H1 (cell line): ENCODE data around the gene ERMN.

ENCODE experiments used
- POLR2A ChIP-seq, 2 experiments: IDR thresholded peaks; 1 replicate in 1 of 2; 2 replicates in 1 of 2; pipeline ENCODE4 v1.6.1; 2011; ENCODE audit warnings: low read depth in 2 of 2, low read length in 2 of 2, mild to moderate bottlenecking in 2 of 2; ENCODE audit errors: control extremely low read depth in 1 of 2
- TAF7 ChIP-seq: optimal IDR thresholded peaks from 2 replicates; pipeline ENCODE3; 2011; ENCODE audit warnings: low read depth, mild to moderate bottlenecking, inconsistent platforms, low read length, moderate library complexity, borderline replicate concordance
- TF ChIP-seq, protein P1 (sequence below): IDR thresholded peaks from 2 replicates; pipeline ENCODE4 v1.6.1; 2011; ENCODE audit warnings: low read depth, mild to moderate bottlenecking, low read length; ENCODE audit not compliant: insufficient read depth
- TF ChIP-seq, protein P2 (sequence below): IDR thresholded peaks from 2 replicates; pipeline ENCODE4 v1.6.1; 2012; ENCODE audit warnings: inconsistent platforms
- TF ChIP-seq, protein P3 (sequence below), 3 experiments: IDR thresholded peaks; 1 replicate in 2 of 3; 2 replicates in 1 of 3; pipeline versions ENCODE4 v1.5.1 to v1.6.1; 2011; ENCODE audit warnings: low read length in 3 of 3, mild to moderate bottlenecking in 3 of 3, inconsistent platforms in 2 of 3, low read depth in 1 of 3, moderate library complexity in 1 of 3; ENCODE audit not compliant: insufficient read depth in 1 of 3; ENCODE audit errors: control extremely low read depth in 1 of 3

DNA sequence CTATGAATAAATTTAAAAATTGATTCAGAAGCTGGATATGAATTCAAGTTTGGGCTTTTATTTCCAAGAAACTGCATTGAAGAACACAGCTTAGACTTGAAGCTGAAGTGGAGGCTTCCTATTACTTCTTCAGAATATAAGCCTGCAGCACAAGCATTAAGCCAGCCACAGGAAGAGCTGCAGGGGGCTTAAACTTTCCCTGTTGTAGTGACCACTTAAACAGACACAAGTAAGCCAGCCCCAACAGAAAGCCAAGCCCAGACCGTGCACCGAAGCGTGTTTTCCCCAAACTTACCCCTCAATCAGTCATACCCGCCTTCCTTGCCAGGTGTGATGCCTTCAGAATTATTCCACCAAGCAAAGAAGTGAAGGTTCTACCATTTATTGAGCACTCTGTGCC is 28.7 kb downstream of the ERMN start:
- TF ChIP-seq, protein P1, sequence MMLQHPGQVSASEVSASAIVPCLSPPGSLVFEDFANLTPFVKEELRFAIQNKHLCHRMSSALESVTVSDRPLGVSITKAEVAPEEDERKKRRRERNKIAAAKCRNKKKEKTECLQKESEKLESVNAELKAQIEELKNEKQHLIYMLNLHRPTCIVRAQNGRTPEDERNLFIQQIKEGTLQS: no peak
- TF ChIP-seq, protein P2, sequence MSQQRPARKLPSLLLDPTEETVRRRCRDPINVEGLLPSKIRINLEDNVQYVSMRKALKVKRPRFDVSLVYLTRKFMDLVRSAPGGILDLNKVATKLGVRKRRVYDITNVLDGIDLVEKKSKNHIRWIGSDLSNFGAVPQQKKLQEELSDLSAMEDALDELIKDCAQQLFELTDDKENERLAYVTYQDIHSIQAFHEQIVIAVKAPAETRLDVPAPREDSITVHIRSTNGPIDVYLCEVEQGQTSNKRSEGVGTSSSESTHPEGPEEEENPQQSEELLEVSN: no peak
- TF ChIP-seq, protein P3, sequence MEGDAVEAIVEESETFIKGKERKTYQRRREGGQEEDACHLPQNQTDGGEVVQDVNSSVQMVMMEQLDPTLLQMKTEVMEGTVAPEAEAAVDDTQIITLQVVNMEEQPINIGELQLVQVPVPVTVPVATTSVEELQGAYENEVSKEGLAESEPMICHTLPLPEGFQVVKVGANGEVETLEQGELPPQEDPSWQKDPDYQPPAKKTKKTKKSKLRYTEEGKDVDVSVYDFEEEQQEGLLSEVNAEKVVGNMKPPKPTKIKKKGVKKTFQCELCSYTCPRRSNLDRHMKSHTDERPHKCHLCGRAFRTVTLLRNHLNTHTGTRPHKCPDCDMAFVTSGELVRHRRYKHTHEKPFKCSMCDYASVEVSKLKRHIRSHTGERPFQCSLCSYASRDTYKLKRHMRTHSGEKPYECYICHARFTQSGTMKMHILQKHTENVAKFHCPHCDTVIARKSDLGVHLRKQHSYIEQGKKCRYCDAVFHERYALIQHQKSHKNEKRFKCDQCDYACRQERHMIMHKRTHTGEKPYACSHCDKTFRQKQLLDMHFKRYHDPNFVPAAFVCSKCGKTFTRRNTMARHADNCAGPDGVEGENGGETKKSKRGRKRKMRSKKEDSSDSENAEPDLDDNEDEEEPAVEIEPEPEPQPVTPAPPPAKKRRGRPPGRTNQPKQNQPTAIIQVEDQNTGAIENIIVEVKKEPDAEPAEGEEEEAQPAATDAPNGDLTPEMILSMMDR (IDR thresholded peaks at IDR 0.05; ENCODE audit: control extremely low read depth in 1 of 3, insufficient read depth in 1 of 3, low read depth in 1 of 3, low read length in 3 of 3): no peak
- TF ChIP-seq TAF7 (no peak), POLR2A (IDR thresholded peaks at IDR 0.05; ENCODE audit: control extremely low read depth in 1 of 2, low read depth in 2 of 2, low read length in 2 of 2) (no peak)
